Left lung (tissue), 10 donors: ENCODE measurements around the gene RNF123. TPM values are rescaled to one million over a fixed set of nuclear protein-coding genes. Genes with fewer than 3 reads are reported as not detected.

Experiments used
- ATAC-seq: fragments of 200-7000 bp; cut with Tn5 transposase; one replicate; pipeline ENCODE4 v1.9.1; 2020; ENCODE audit warnings: moderate library complexity
- DNase-seq, 4 donors: peaks; one replicate each; pipeline ENCODE4 v3.0.0-alpha.2; 2013 to 2020
- H3K27ac ChIP-seq, 2 donors: fragments of 200-600 bp; sonication (generic) in 1 of 2; one replicate each; pipeline versions ENCODE4 v1.5.0 to v1.8.0; 2020 to 2021
- H3K27me3 ChIP-seq, 2 donors: fragments of 200-600 bp; sonication (generic) in 1 of 2; one replicate each; pipeline versions ENCODE4 v1.5.0 to v1.8.0; 2020 to 2021
- H3K36me3 ChIP-seq, 2 donors: fragments of 200-600 bp; sonication (generic) in 1 of 2; one replicate each; pipeline versions ENCODE4 v1.5.0 to v1.8.0; 2020 to 2021
- H3K4me1 ChIP-seq, 2 donors: fragments of 200-600 bp; one replicate each; pipeline ENCODE4 v1.8.0; 2021
- H3K4me3 ChIP-seq, 2 donors: fragments of 200-600 bp; sonication (generic) in 1 of 2; one replicate each; pipeline versions ENCODE4 v1.5.0 to v1.8.0; 2020 to 2021; ENCODE audit warnings: mild to moderate bottlenecking in 1 of 2
- H3K9me3 ChIP-seq, 2 donors: fragments of 200-600 bp; sonication (generic) in 1 of 2; one replicate each; pipeline versions ENCODE4 v1.5.0 to v1.8.0; 2020 to 2021
- intact Hi-C, 2 donors: fragments of 100-400 bp; cut with DNase I; formaldehyde crosslinking; loops; one replicate each; pipeline versions ENCODE4 v1.11.2 to v1.14.2; 2022
- polyA plus RNA-seq, 6 donors: library from polyadenylated mRNA; unstranded; fragments of 120-200 nt; gene quantifications; one replicate each; pipeline ENCODE4 v1.2.1, GENCODE V29; 2013; ENCODE audit not compliant: insufficient read length in 6 of 6
- total RNA-seq, 2 donors: library from RNA; stranded (reverse); fragmentation: NEBNext Ultra II Directional; extraction: Animal tissue kit (Norgen Biotek cat#: 25700); gene quantifications; one replicate each; pipeline ENCODE4 v1.2.1, GENCODE V29; 2021
- TF ChIP-seq, protein P1 (sequence below), 2 donors: fragments of 200-600 bp; sonication (generic) in 1 of 2; IDR thresholded peaks; one replicate each; pipeline versions ENCODE4 v1.5.0 to v1.8.0; 2021; ENCODE audit warnings: antibody characterized with exemption in 2 of 2
- donor health status: DM: no; HTN: yes; CAD: no.
- donor health status: DM: no; HTN: no; CAD: no.

Gene RNF123
- total and polyA plus RNA-seq, 8 donors, result 21.8 to 45.0 (median 32.3) TPM

DNA sequence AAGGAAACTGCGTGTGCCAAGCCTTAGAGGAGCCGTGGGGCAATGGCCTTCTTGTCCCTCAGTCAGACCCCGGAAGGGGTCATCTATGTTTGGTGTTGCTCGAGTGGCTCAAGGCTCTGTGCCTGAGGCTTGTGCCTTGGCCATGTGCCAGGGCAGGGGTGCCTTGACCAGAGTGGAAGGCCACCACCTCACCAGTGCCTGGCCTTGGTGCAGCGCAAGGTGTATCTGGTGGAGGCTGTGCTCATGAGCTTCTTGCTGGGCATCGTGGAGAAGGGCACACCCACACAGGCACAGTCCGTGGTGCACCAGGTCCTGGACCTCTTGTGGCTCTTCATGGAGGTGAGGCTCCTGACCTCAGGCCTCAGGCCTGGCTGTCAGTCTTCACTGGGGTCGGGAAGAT, 10.7 kb downstream of the RNF123 start:
- Histone ChIP-seq H3K27me3 (no peaks in the 10 kb centered on the region), H3K36me3 (peaks cover 0 to 77% of the 10 kb centered on the region in 2 donors), H3K9me3 (no peaks in the 10 kb centered on the region), H3K4me1 (peaks cover 0 to 6% of the 10 kb centered on the region in 2 donors), H3K4me3 (no peak overlapping the region), H3K27ac (no peak overlapping the region)
- intact Hi-C loops, result no loop called here
- TF ChIP-seq, protein P1, sequence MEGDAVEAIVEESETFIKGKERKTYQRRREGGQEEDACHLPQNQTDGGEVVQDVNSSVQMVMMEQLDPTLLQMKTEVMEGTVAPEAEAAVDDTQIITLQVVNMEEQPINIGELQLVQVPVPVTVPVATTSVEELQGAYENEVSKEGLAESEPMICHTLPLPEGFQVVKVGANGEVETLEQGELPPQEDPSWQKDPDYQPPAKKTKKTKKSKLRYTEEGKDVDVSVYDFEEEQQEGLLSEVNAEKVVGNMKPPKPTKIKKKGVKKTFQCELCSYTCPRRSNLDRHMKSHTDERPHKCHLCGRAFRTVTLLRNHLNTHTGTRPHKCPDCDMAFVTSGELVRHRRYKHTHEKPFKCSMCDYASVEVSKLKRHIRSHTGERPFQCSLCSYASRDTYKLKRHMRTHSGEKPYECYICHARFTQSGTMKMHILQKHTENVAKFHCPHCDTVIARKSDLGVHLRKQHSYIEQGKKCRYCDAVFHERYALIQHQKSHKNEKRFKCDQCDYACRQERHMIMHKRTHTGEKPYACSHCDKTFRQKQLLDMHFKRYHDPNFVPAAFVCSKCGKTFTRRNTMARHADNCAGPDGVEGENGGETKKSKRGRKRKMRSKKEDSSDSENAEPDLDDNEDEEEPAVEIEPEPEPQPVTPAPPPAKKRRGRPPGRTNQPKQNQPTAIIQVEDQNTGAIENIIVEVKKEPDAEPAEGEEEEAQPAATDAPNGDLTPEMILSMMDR (IDR thresholded peaks at IDR 0.05), result no peak
- DNase-seq (no peak), ATAC-seq (no peak)

DNA sequence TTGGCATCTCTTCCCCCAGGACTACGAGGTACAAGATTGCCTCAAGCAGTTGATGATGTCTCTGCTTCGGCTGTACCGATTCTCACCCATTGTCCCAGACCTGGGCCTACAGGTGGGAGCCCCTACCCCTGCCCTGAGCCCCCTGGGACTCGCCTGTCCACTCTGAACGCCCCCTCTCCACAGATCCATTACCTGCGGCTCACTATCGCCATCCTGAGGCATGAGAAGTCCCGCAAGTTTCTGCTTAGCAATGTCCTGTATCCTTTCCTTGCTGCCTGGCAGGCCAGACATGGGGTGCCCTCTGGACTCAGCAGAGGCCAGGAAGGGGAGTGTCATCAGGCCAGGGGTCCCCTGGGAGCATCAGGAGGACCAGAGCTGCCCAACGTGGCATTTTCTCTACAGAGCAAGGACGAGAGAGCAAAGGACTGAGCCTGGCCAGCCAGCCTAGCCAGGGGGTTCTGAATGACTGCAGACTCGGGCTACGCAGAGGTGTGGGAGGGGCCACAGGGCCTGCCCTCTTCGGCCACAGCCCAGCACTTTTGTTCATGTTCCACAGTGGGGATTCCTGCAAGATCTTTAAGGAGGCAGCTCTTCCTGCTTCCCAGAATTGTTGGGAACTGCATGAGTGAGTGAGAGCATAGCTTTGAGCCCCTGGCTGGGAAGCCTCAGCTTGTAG, 11.2 kb downstream of the RNF123 start:
- intact Hi-C loops, result no loop called here
- DNase-seq, result no peak
- no peak for ATAC-seq
- Histone ChIP-seq H3K27me3 (no peaks in the 10 kb centered on the region), H3K4me3 (no peak overlapping the region), H3K36me3 (peaks cover 0 to 83% of the 10 kb centered on the region in 2 donors), H3K4me1 (peaks cover 0 to 6% of the 10 kb centered on the region in 2 donors), H3K27ac (no peak overlapping the region), H3K9me3 (no peaks in the 10 kb centered on the region)
- TF ChIP-seq, protein P1 (IDR thresholded peaks at IDR 0.05), result no peak

DNA sequence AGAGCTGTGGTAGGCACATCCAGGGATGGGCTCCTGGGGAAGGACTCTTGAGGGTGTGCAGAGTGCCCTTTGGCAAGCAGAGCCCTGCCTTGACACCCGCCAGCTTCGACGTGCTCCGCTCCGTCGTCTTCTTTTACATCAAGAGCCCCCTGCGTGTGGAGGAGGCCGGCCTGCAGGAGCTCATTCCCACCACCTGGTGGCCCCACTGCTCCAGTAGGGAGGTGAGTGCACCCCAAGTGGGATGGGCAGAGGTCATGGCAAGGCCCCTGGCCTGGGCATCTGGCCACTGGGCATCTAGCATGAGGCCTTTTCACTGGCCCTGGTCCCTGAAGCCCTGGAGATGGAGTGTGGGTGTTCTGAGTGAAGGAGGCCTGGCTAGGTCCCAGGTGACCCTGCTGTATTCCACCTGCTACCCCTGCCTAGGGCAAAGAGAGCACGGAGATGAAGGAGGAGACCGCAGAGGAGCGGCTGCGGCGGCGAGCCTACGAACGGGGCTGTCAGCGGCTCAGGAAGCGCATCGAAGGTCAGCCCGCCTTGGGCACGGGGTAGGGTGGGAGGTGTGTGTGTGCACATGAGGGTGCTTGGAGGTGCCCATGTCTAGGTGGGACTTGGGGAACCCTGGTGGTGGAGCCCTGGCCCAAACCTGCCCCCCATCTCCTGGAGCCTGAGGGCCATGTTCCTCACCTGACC, 12.2 kb downstream of the RNF123 start:
- no peaks in the 10 kb centered on the region for H3K9me3 ChIP-seq
- ATAC-seq (no peak), DNase-seq (peak in 1 of 4 donors; percentile 73)
- no peak overlapping the region for H3K27ac ChIP-seq
- no peak overlapping the region for H3K4me3 ChIP-seq
- peaks cover 0 to 93% of the 10 kb centered on the region in 2 donors for H3K36me3 ChIP-seq
- H3K27me3 ChIP-seq, result no peaks in the 10 kb centered on the region
- TF ChIP-seq, protein P1 (IDR thresholded peaks at IDR 0.05), result peak in 1 of 2 donors; percentile 18
- intact Hi-C loops, result no loop called here
- H3K4me1 ChIP-seq, result peaks cover 0 to 6% of the 10 kb centered on the region in 2 donors

DNA sequence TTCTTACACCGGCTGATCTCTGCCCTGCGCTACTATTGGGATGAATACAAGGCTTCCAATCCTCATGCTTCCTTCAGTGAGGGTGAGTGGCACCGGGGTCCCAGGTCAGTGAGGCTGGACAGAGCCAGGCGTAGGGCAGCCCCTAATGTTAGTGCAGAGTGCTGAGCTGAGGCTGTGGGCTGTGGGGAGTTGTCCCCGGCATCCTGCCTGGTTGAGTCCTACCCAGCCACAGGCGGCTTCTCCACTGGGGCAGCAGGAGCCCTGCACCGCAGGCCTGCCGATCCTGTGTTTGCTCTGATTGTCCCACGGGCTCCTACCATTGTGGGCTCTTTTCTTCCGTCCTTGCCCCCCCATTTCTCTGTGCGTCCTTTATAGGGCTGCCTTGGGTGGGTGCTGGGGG, 13.3 kb downstream of the RNF123 start:
- no peaks in the 10 kb centered on the region for H3K27me3 ChIP-seq
- no peaks in the 10 kb centered on the region for H3K9me3 ChIP-seq
- TF ChIP-seq, protein P1 (IDR thresholded peaks at IDR 0.05), result no peak
- H3K36me3 ChIP-seq, result peaks cover 0 to 90% of the 10 kb centered on the region in 2 donors
- no peak overlapping the region for H3K4me3 ChIP-seq
- no peak overlapping the region for H3K27ac ChIP-seq
- ATAC-seq (no peak), DNase-seq (peak in 1 of 4 donors; percentile 39)
- peaks cover 0 to 6% of the 10 kb centered on the region in 2 donors for H3K4me1 ChIP-seq
- intact Hi-C loops, result no loop called here

DNA sequence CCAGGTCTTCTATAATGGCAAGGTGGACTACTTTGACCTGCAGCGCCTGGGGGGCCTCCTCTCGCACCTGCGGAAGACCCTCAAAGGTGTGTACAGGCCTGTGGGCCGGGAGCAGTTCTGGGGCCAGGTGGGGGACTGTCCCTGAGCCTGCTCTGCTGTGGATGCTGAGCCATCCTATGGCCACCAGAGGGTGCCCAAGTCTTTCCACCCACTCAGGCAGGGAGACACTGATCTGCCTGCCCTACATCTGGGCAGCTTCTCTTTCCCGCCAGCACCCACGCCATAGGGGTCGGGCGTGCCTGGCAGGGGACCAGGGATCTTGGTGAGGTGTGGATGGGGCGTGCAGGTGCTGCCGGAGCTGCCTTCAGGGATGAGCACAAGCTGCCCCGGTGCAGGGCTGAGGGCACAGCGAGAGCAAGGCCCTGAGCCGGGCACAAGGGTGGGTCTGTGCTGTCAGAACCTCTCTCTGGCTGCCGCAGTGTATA, 14.1 kb downstream of the RNF123 start:
- H3K27me3 ChIP-seq, result no peaks in the 10 kb centered on the region
- peak in 2 of 4 donors; percentile 67 to 78 for DNase-seq
- H3K27ac ChIP-seq, result no peak overlapping the region
- H3K4me3 ChIP-seq, result no peak overlapping the region
- peak; percentile 90 for ATAC-seq
- intact Hi-C loops, result no loop called here
- H3K9me3 ChIP-seq, result no peaks in the 10 kb centered on the region
- peaks cover 0 to 6% of the 10 kb centered on the region in 2 donors for H3K4me1 ChIP-seq
- TF ChIP-seq, protein P1 (IDR thresholded peaks at IDR 0.05), result peak; percentile 75 to 86
- H3K36me3 ChIP-seq, result peaks cover 0 to 82% of the 10 kb centered on the region in 2 donors
